Ascending aorta (tissue), 2 donors: ENCODE results near the gene BABAM2. TPM values are rescaled to one million over a fixed set of nuclear protein-coding genes. Genes with fewer than 3 reads are reported as not detected.

Source experiments
- DNase-seq, 2 donors: peaks; one replicate each; pipeline ENCODE4 v3.0.0-alpha.2; 2019; ENCODE audit warnings: low spot score in 2 of 2
- H3K27ac ChIP-seq, 2 donors: fragments of 200-600 bp; sonication (generic); one replicate each; pipeline ENCODE4 v1.5.1; 2016 to 2017; ENCODE audit warnings: mild to moderate bottlenecking in 1 of 2
- H3K27me3 ChIP-seq: fragments of 200-600 bp; sonication (generic); one replicate; pipeline ENCODE4 v1.5.1; 2017
- H3K36me3 ChIP-seq, 2 donors: fragments of 200-600 bp; sonication (generic); one replicate each; pipeline ENCODE4 v1.5.1; 2016
- H3K4me1 ChIP-seq, 2 donors: fragments of 200-600 bp; sonication (generic); one replicate each; pipeline ENCODE4 v1.5.1; 2016 to 2017; ENCODE audit warnings: mild to moderate bottlenecking in 1 of 2
- H3K4me3 ChIP-seq, 2 donors: fragments of 200-600 bp; sonication (generic); one replicate each; pipeline ENCODE4 v1.5.1; 2016 to 2017; ENCODE audit warnings: mild to moderate bottlenecking in 1 of 2
- H3K9me3 ChIP-seq, 2 donors: fragments of 200-600 bp; sonication (generic); one replicate each; pipeline ENCODE4 v1.5.1; 2016
- CTCF ChIP-seq, 3 experiments: fragments of 200-600 bp in 2 of 3; fragments of 450-650 bp in 1 of 3; sonication (generic) in 2 of 3; IDR thresholded peaks; one replicate each; pipeline ENCODE4 v1.5.1; 2016 to 2019; ENCODE audit warnings: antibody characterized with exemption in 3 of 3, mild to moderate bottlenecking in 1 of 3, moderate library complexity in 1 of 3
- intact Hi-C: fragments of 100-400 bp; cut with DNase I; formaldehyde crosslinking; loops from one replicate; pipeline ENCODE4 v1.15.1; 2023
- total RNA-seq: library from RNA; depleted of rRNA; stranded (reverse); fragments of >200 nt; gene quantifications from one replicate; pipeline ENCODE4 v1.1.0, GENCODE V29; 2016

BABAM2 gene
- total RNA-seq, 1 donor from 2014 or later = 19.6 TPM

- Histone ChIP-seq H3K9me3 (peaks cover 5 to 7% of the 10 kb centered on the region in 2 donors), H3K36me3 (no peaks in the 10 kb centered on the region), H3K27me3 (no peaks in the 10 kb centered on the region), H3K27ac (no peak overlapping the region), H3K4me1 (no peaks in the 10 kb centered on the region), H3K4me3 (no peak overlapping the region)
- TF ChIP-seq CTCF (IDR thresholded peaks at IDR 0.05) = no peak
- intact Hi-C loops = no loop called here
- no peak for DNase-seq
Measured at GRCh38 chr2:28152585-28153280, 262.2 kb downstream of the BABAM2 start.

- DNase-seq = no peak
- Histone ChIP-seq H3K9me3 (peaks cover 5 to 7% of the 10 kb centered on the region in 2 donors), H3K4me1 (no peaks in the 10 kb centered on the region), H3K27ac (no peak overlapping the region), H3K4me3 (no peak overlapping the region), H3K27me3 (no peaks in the 10 kb centered on the region), H3K36me3 (no peaks in the 10 kb centered on the region)
- TF ChIP-seq CTCF (IDR thresholded peaks at IDR 0.05) = no peak
- intact Hi-C loops = no loop called here
Measured at GRCh38 chr2:28153851-28154250, 263.3 kb downstream of the BABAM2 start.

- no peak overlapping the region for H3K27ac ChIP-seq
- DNase-seq = no peak
- no peaks in the 10 kb centered on the region for H3K4me1 ChIP-seq
- H3K36me3 ChIP-seq = no peaks in the 10 kb centered on the region
- TF ChIP-seq CTCF (IDR thresholded peaks at IDR 0.05) = no peak
- intact Hi-C loops = no loop called here
- H3K4me3 ChIP-seq = no peak overlapping the region
- peaks cover 5 to 7% of the 10 kb centered on the region in 2 donors for H3K9me3 ChIP-seq
- no peaks in the 10 kb centered on the region for H3K27me3 ChIP-seq
Measured at GRCh38 chr2:28155086-28155485, 264.6 kb downstream of the BABAM2 start.

GRCh38 chr2:28155627-28156026, 265.1 kb downstream of the BABAM2 start:
- Histone ChIP-seq H3K27ac (no peak overlapping the region), H3K4me1 (no peaks in the 10 kb centered on the region), H3K9me3 (peaks cover 5 to 7% of the 10 kb centered on the region in 2 donors), H3K4me3 (no peak overlapping the region), H3K27me3 (no peaks in the 10 kb centered on the region), H3K36me3 (no peaks in the 10 kb centered on the region)
- TF ChIP-seq CTCF (IDR thresholded peaks at IDR 0.05) = peak in 2 of 3 experiments; percentile 15 to 33
- intact Hi-C loops = no loop called here
- no peak for DNase-seq

- intact Hi-C loops = no loop called here
- Histone ChIP-seq H3K36me3 (no peaks in the 10 kb centered on the region), H3K9me3 (peaks cover 5 to 7% of the 10 kb centered on the region in 2 donors), H3K27me3 (no peaks in the 10 kb centered on the region), H3K4me1 (peaks cover 0 to 2% of the 10 kb centered on the region in 2 donors), H3K4me3 (no peak overlapping the region), H3K27ac (peak overlapping the region in 1 of 2 donors; percentile 38)
- no peak for TF ChIP-seq CTCF (IDR thresholded peaks at IDR 0.05)
- DNase-seq = no peak
Measured at GRCh38 chr2:28158791-28159190, 268.3 kb downstream of the BABAM2 start.
